ENCODE data around the gene COMT.
"Not testable (repeated sequence)": the region's sequence is repeated elsewhere in the genome, so short reads cannot be mapped to it uniquely, and the experiment has no call there.

Gene COMT

GRCh38 chr22:19917389-19918138, 24.0 kb upstream of the COMT start:
- no peak overlapping the region for H3K4me3 ChIP-seq (ENCODE audit: low read depth, low read length)
- H3K79me2 ChIP-seq (ENCODE audit: control insufficient read depth, insufficient read depth, low read length, unreplicated experiment) = no peaks in the 10 kb centered on the region
- H2AFZ ChIP-seq (ENCODE audit: low read length, unreplicated experiment) = no peak overlapping the region
- H3K4me1 ChIP-seq (ENCODE audit: control insufficient read depth, insufficient read depth, low read length, unreplicated experiment) = no peaks in the 10 kb centered on the region
- no peak overlapping the region for H3K27ac ChIP-seq (ENCODE audit: low read depth, low read length)
- no peaks in the 10 kb centered on the region for H3K27me3 ChIP-seq (ENCODE audit: insufficient read depth, low read length)
- H3K36me3 ChIP-seq (ENCODE audit: insufficient read depth, low read length) = no peaks in the 10 kb centered on the region

- H3K4me1 ChIP-seq (ENCODE audit: control insufficient read depth, insufficient read depth, low read length, unreplicated experiment) = no peaks in the 10 kb centered on the region
- H3K27ac ChIP-seq (ENCODE audit: low read depth, low read length) = no peak overlapping the region
- no peak overlapping the region for H2AFZ ChIP-seq (ENCODE audit: low read length, unreplicated experiment)
- no peaks in the 10 kb centered on the region for H3K27me3 ChIP-seq (ENCODE audit: insufficient read depth, low read length)
- H3K36me3 ChIP-seq (ENCODE audit: insufficient read depth, low read length) = no peaks in the 10 kb centered on the region
- H3K79me2 ChIP-seq (ENCODE audit: control insufficient read depth, insufficient read depth, low read length, unreplicated experiment) = no peaks in the 10 kb centered on the region
- no peak overlapping the region for H3K4me3 ChIP-seq (ENCODE audit: low read depth, low read length)
These were observed 23.1 kb upstream of the COMT start for GRCh38 chr22:19918332-19919106.

- no peaks in the 10 kb centered on the region for H3K27me3 ChIP-seq (ENCODE audit: insufficient read depth, low read length)
- H3K4me3 ChIP-seq (ENCODE audit: low read depth, low read length) = no peak overlapping the region
- no peak overlapping the region for H3K27ac ChIP-seq (ENCODE audit: low read depth, low read length)
- H3K79me2 ChIP-seq (ENCODE audit: control insufficient read depth, insufficient read depth, low read length, unreplicated experiment) = no peaks in the 10 kb centered on the region
- H3K36me3 ChIP-seq (ENCODE audit: insufficient read depth, low read length) = no peaks in the 10 kb centered on the region
- no peaks in the 10 kb centered on the region for H3K4me1 ChIP-seq (ENCODE audit: control insufficient read depth, insufficient read depth, low read length, unreplicated experiment)
- H2AFZ ChIP-seq (ENCODE audit: low read length, unreplicated experiment) = no peak overlapping the region
These were observed 21.7 kb upstream of the COMT start for GRCh38 chr22:19919701-19920363.

- no peak overlapping the region for H2AFZ ChIP-seq (ENCODE audit: low read length, unreplicated experiment)
- no peak overlapping the region for H3K4me3 ChIP-seq (ENCODE audit: low read depth, low read length)
- no peaks in the 10 kb centered on the region for H3K27me3 ChIP-seq (ENCODE audit: insufficient read depth, low read length)
- H3K4me1 ChIP-seq (ENCODE audit: control insufficient read depth, insufficient read depth, low read length, unreplicated experiment) = no peaks in the 10 kb centered on the region
- no peak overlapping the region for H3K27ac ChIP-seq (ENCODE audit: low read depth, low read length)
- no peaks in the 10 kb centered on the region for H3K36me3 ChIP-seq (ENCODE audit: insufficient read depth, low read length)
- no peaks in the 10 kb centered on the region for H3K79me2 ChIP-seq (ENCODE audit: control insufficient read depth, insufficient read depth, low read length, unreplicated experiment)
These were observed 20.0 kb upstream of the COMT start for GRCh38 chr22:19921544-19922081.

- no peaks in the 10 kb centered on the region for H3K79me2 ChIP-seq (ENCODE audit: control insufficient read depth, insufficient read depth, low read length, unreplicated experiment)
- no peak overlapping the region for H3K27ac ChIP-seq (ENCODE audit: low read depth, low read length)
- no peaks in the 10 kb centered on the region for H3K27me3 ChIP-seq (ENCODE audit: insufficient read depth, low read length)
- H2AFZ ChIP-seq (ENCODE audit: low read length, unreplicated experiment) = no peak overlapping the region
- H3K4me3 ChIP-seq (ENCODE audit: low read depth, low read length) = no peak overlapping the region
- H3K4me1 ChIP-seq (ENCODE audit: control insufficient read depth, insufficient read depth, low read length, unreplicated experiment) = no peaks in the 10 kb centered on the region
- H3K36me3 ChIP-seq (ENCODE audit: insufficient read depth, low read length) = no peaks in the 10 kb centered on the region
These were observed 17.6 kb upstream of the COMT start for GRCh38 chr22:19923914-19924513.

GRCh38 chr22:19926028-19926427, 15.5 kb upstream of the COMT start:
- H3K27ac ChIP-seq (ENCODE audit: low read depth, low read length); H3K27me3 ChIP-seq (ENCODE audit: insufficient read depth, low read length); H3K36me3 ChIP-seq (ENCODE audit: insufficient read depth, low read length); H2AFZ ChIP-seq (ENCODE audit: low read length, unreplicated experiment); H3K4me1 ChIP-seq (ENCODE audit: control insufficient read depth, insufficient read depth, low read length, unreplicated experiment); H3K4me3 ChIP-seq (ENCODE audit: low read depth, low read length); H3K79me2 ChIP-seq (ENCODE audit: control insufficient read depth, insufficient read depth, low read length, unreplicated experiment): not testable (repeated sequence)

GRCh38 chr22:19927696-19928095, 13.9 kb upstream of the COMT start:
- Histone ChIP-seq H3K27ac (ENCODE audit: low read depth, low read length) (no peak overlapping the region), H2AFZ (ENCODE audit: low read length, unreplicated experiment) (no peak overlapping the region), H3K79me2 (ENCODE audit: control insufficient read depth, insufficient read depth, low read length, unreplicated experiment) (no peaks in the 10 kb centered on the region)

GRCh38 chr22:19928207-19928606, 13.4 kb upstream of the COMT start:
- H3K36me3 ChIP-seq (ENCODE audit: insufficient read depth, low read length) = no peaks in the 10 kb centered on the region
- H3K79me2 ChIP-seq (ENCODE audit: control insufficient read depth, insufficient read depth, low read length, unreplicated experiment) = no peaks in the 10 kb centered on the region
- no peak overlapping the region for H3K4me3 ChIP-seq (ENCODE audit: low read depth, low read length)
- H3K4me1 ChIP-seq (ENCODE audit: control insufficient read depth, insufficient read depth, low read length, unreplicated experiment) = no peaks in the 10 kb centered on the region
- H3K27me3 ChIP-seq (ENCODE audit: insufficient read depth, low read length) = no peaks in the 10 kb centered on the region
- H2AFZ ChIP-seq (ENCODE audit: low read length, unreplicated experiment) = no peak overlapping the region
- no peak overlapping the region for H3K27ac ChIP-seq (ENCODE audit: low read depth, low read length)

More at GRCh38 chr22:19927696-19928095, 13.9 kb upstream of the COMT start:
- Histone ChIP-seq H3K27me3 (ENCODE audit: insufficient read depth, low read length) (no peaks in the 10 kb centered on the region), H3K4me1 (ENCODE audit: control insufficient read depth, insufficient read depth, low read length, unreplicated experiment) (no peaks in the 10 kb centered on the region), H3K36me3 (ENCODE audit: insufficient read depth, low read length) (no peaks in the 10 kb centered on the region), H3K4me3 (ENCODE audit: low read depth, low read length) (no peak overlapping the region)

GRCh38 chr22:19929586-19930550, 11.7 kb upstream of the COMT start:
- H3K79me2 ChIP-seq (ENCODE audit: control insufficient read depth, insufficient read depth, low read length, unreplicated experiment) = no peaks in the 10 kb centered on the region
- H3K36me3 ChIP-seq (ENCODE audit: insufficient read depth, low read length) = no peaks in the 10 kb centered on the region
- no peaks in the 10 kb centered on the region for H3K27me3 ChIP-seq (ENCODE audit: insufficient read depth, low read length)
- H2AFZ ChIP-seq (ENCODE audit: low read length, unreplicated experiment) = no peak overlapping the region
- H3K27ac ChIP-seq (ENCODE audit: low read depth, low read length) = no peak overlapping the region
- H3K4me1 ChIP-seq (ENCODE audit: control insufficient read depth, insufficient read depth, low read length, unreplicated experiment) = no peaks in the 10 kb centered on the region
- no peak overlapping the region for H3K4me3 ChIP-seq (ENCODE audit: low read depth, low read length)

Measured in ACC112 (cell line).